GM12878 (cell line): ENCODE measurements around the gene HOXB6. TPM values are rescaled to one million over a fixed set of nuclear protein-coding genes. Genes with fewer than 3 reads are reported as not detected.

ENCODE experiments used
- ATAC-seq: fragments of 200-7000 bp; cut with Tn5 transposase; 3 replicates; pipeline ENCODE4 v1.9.1; 2020; ENCODE audit warnings: mild to moderate bottlenecking, moderate library complexity
- BruUV-seq: library from RNA; stranded (reverse); fragments of 400-500 nt; replicated peaks from 2 replicates; lab custom pipeline; 2021; lab: Mats Ljungman, UMichigan
- CTCF ChIA-PET: fragments of 300-600 bp; sonication (Branson Sonifier 250); formaldehyde crosslinking; extraction: SDS; loops from one replicate; lab custom pipeline; 2021; ENCODE audit warnings: inconsistent platforms; lab: Yijun Ruan, JAX
- POLR2A ChIA-PET: fragments of 350-600 bp; formaldehyde crosslinking; extraction: SDS; loops from one replicate; lab custom pipeline; 2021; ENCODE audit warnings: inconsistent platforms; lab: Charles Lee
- RAD21 ChIA-PET: fragments of 300-600 bp; sonication (Branson Sonifier 250); formaldehyde crosslinking; loops from one replicate; lab custom pipeline; 2023; ENCODE audit warnings: antibody characterized with exemption; ENCODE audit not compliant: unreplicated experiment; lab: Charles Lee
- SMC1A ChIA-PET: fragments of 300-600 bp; sonication (Branson Sonifier 250); formaldehyde crosslinking; loops from one replicate; lab custom pipeline; 2023; ENCODE audit not compliant: unreplicated experiment, uncharacterized antibody; lab: Charles Lee
- DNase-seq: peaks from one replicate; pipeline ENCODE4 v3.0.0-alpha.2; 2011; ENCODE audit warnings: low read depth, low spot score
- FAIRE-seq: peaks from 3 replicates; lab custom pipeline; 2011; peaks lifted over from hg19 to GRCh38; lab: Jason Lieb, UNC
- H2AFZ ChIP-seq: 2 replicates; pipeline ENCODE4 v1.6.0; 2011; ENCODE audit warnings: low read depth, low read length, control low read depth; ENCODE audit not compliant: control insufficient read depth
- H3K27ac ChIP-seq: 2 replicates; pipeline ENCODE4 v1.5.1; 2011; ENCODE audit warnings: control low read depth; ENCODE audit not compliant: control insufficient read depth, insufficient read depth
- H3K27me3 ChIP-seq, 2 experiments: replicated peaks in 1 of 2; 2 replicates each; pipeline versions ENCODE4 v1.6.0 to v1.6.1; 2011; ENCODE audit warnings: low read length in 1 of 2; ENCODE audit not compliant: control insufficient read depth in 2 of 2, insufficient read depth in 2 of 2
- H3K36me3 ChIP-seq, 2 experiments: 2 replicates each; pipeline ENCODE4 v1.5.1; 2011; ENCODE audit warnings: low read length in 1 of 2; ENCODE audit not compliant: control insufficient read depth in 2 of 2, insufficient read depth in 2 of 2
- H3K4me1 ChIP-seq: 2 replicates; pipeline ENCODE4 v1.6.1; 2011; ENCODE audit warnings: mild to moderate bottlenecking, low read length, moderate library complexity, mixed read lengths; ENCODE audit not compliant: control insufficient read depth, insufficient read depth
- H3K4me2 ChIP-seq: 2 replicates; pipeline ENCODE4 v1.6.0; 2011; ENCODE audit warnings: control low read depth; ENCODE audit not compliant: control insufficient read depth, insufficient read depth
- H3K4me3 ChIP-seq: fragments of 200-600 bp; sonication (generic); 2 replicates; pipeline ENCODE4 v1.5.1; 2016
- H3K79me2 ChIP-seq: 2 replicates; pipeline ENCODE4 v1.6.0; 2011; ENCODE audit warnings: low read length; ENCODE audit not compliant: control insufficient read depth, insufficient read depth
- H3K9ac ChIP-seq: 2 replicates; pipeline ENCODE4 v1.8.0; 2011; ENCODE audit warnings: low read length, control low read depth, mixed read lengths; ENCODE audit not compliant: control insufficient read depth, insufficient read depth
- H3K9me3 ChIP-seq: replicated peaks from 3 replicates; pipeline ENCODE4 v1.5.1; 2011; ENCODE audit warnings: mild to moderate bottlenecking, low read length; ENCODE audit not compliant: control insufficient read depth, insufficient read depth
- H4K20me1 ChIP-seq: 2 replicates; pipeline ENCODE4 v1.6.0; 2011; ENCODE audit not compliant: control insufficient read depth, insufficient read depth
- BHLHE40 ChIP-seq, 2 experiments: fragments of 450-650 bp in 1 of 2; IDR thresholded peaks; 2 replicates each; pipeline ENCODE4 v1.6.1; 2011 to 2017; ENCODE audit warnings: low read depth in 2 of 2, borderline replicate concordance in 1 of 2, improper control_type of control experiment in 1 of 2, low read length in 1 of 2, mild to moderate bottlenecking in 1 of 2
- CBFB ChIP-seq: IDR thresholded peaks from 2 replicates; pipeline ENCODE4 v1.6.1; 2016; ENCODE audit warnings: antibody characterized with exemption, low read depth
- ESRRA ChIP-seq: IDR thresholded peaks from 2 replicates; pipeline ENCODE4 v1.6.1; 2012; ENCODE audit warnings: mild to moderate bottlenecking, low read length, improper control_type of control experiment
- HCFC1 ChIP-seq: fragments of 150-350 bp; IDR thresholded peaks from 2 replicates; pipeline ENCODE4 v1.6.1; 2014; ENCODE audit warnings: low read length
- HDAC6 ChIP-seq: fragments of 200-600 bp; sonication (generic); IDR thresholded peaks from one replicate; pipeline ENCODE4 v1.8.0; 2017; ENCODE audit warnings: antibody characterized with exemption; ENCODE audit not compliant: unreplicated experiment
- LARP7 ChIP-seq: fragments of 450-650 bp; IDR thresholded peaks from 2 replicates; pipeline ENCODE4 v1.6.1; 2017; ENCODE audit warnings: mild to moderate bottlenecking
- MEF2A ChIP-seq: IDR thresholded peaks from 2 replicates; pipeline ENCODE4 v1.6.1; 2011; ENCODE audit warnings: low read depth, mild to moderate bottlenecking, low read length, moderate library complexity; ENCODE audit not compliant: insufficient read depth
- NFXL1 ChIP-seq: fragments of 450-650 bp; IDR thresholded peaks from 2 replicates; pipeline ENCODE4 v1.6.1; 2017; ENCODE audit warnings: antibody characterized with exemption, mild to moderate bottlenecking, borderline replicate concordance
- NR2C1 ChIP-seq: fragments of 450-650 bp; IDR thresholded peaks from 2 replicates; pipeline ENCODE4 v1.6.1; 2017; ENCODE audit warnings: antibody characterized with exemption, mild to moderate bottlenecking, moderate library complexity
- RAD21 ChIP-seq: IDR thresholded peaks from 2 replicates; pipeline ENCODE4 v1.6.1; 2011; ENCODE audit warnings: mild to moderate bottlenecking, low read depth, low read length, moderate library complexity; ENCODE audit not compliant: insufficient read depth
- SREBF2 ChIP-seq: IDR thresholded peaks from 2 replicates; pipeline ENCODE4 v1.6.1; 2012; ENCODE audit warnings: mild to moderate bottlenecking, low read length
- TARDBP ChIP-seq: IDR thresholded peaks from 2 replicates; pipeline ENCODE4 v1.6.1; 2016; ENCODE audit warnings: borderline replicate concordance
- WGBS: methylation state at CpG from one replicate; pipeline ENCODE4 v1.1.6; 2016; ENCODE audit warnings: low lambda C conversion rate; ENCODE audit not compliant: insufficient replicate concordance, insufficient coverage; ENCODE audit errors: missing lambda C conversion rate; 5-methylcytosine and 5-hydroxymethylcytosine counted together
- in situ Hi-C: fragments of 300-500 bp; cut with MboI; formaldehyde crosslinking; loops from 9 replicates; pipeline ENCODE4 v1.14.3; 2018; ENCODE audit warnings: mixed read lengths
- intact Hi-C: fragments of 100-400 bp; cut with micrococcal nuclease; formaldehyde crosslinking; loops from one replicate; pipeline ENCODE4 v1.14.2; 2022; ENCODE audit not compliant: unreplicated experiment
- polyA plus RNA-seq, 11 experiments: library from polyadenylated mRNA; depleted of rRNA in 4 of 11; unstranded in 6 of 11; stranded (reverse) in 5 of 11; fragments of >200 nt; fragmentation: Nextera tagmentation in 4 of 11; fragmentation: Illumina TruSeq in 1 of 11; extraction: Ambion mirVana in 4 of 11; extraction: Trizol in 1 of 11; gene quantifications; 1 replicate in 1 of 11; 2 replicates in 10 of 11; pipeline versions ENCODE4 v1.2.1 to v1.2.3, GENCODE V29; 2011 to 2016; ENCODE audit warnings: inconsistent platforms in 2 of 11, missing spikeins in 2 of 11, low read depth in 1 of 11
- total RNA-seq, 4 experiments: library from RNA; depleted of rRNA in 3 of 4; stranded (reverse); fragments of >200 nt in 3 of 4; fragmentation: Illumina TruSeq in 1 of 4; extraction: Trizol in 1 of 4; gene quantifications; 2 replicates each; pipeline versions ENCODE4 v1.2.1 to v1.2.3, GENCODE V29; 2013 to 2021

Gene HOXB6
- total and polyA plus RNA-seq, 10 of the 15 experiments (the other 5 are each of a cell fraction or from before 2014, with no cell fraction given): 0.04 to 0.51 (median 0.09) TPM; not detected in 2

GRCh38 chr17:48644159-48644558 lies 39.4 kb upstream of the HOXB6 start:
- RAD21 ChIA-PET: no interaction called here
- no peak for TF ChIP-seq TARDBP
- TF ChIP-seq LARP7: no peak
- TF ChIP-seq HCFC1: no peak
- no peak for TF ChIP-seq BHLHE40 (IDR thresholded peaks at IDR 0.05; ENCODE audit: borderline replicate concordance in 1 of 2, low read depth in 2 of 2, low read length in 1 of 2)
- no peak for TF ChIP-seq ESRRA
- no peak for TF ChIP-seq MEF2A
- SMC1A ChIA-PET: no interaction called here
- Histone ChIP-seq H3K27me3 (peaks cover 9 to 19% of the 10 kb centered on the region in 2 experiments), H3K9ac (no peak overlapping the region), H3K36me3 (no peaks in the 10 kb centered on the region), H3K9me3 (no peaks in the 10 kb centered on the region), H3K4me1 (peaks cover 7% of the 10 kb centered on the region), H4K20me1 (no peaks in the 10 kb centered on the region), H3K27ac (no peak overlapping the region), H3K4me2 (no peak overlapping the region), H3K4me3 (no peak overlapping the region), H3K79me2 (no peaks in the 10 kb centered on the region), H2AFZ (no peak overlapping the region)
- FAIRE-seq: no peak
- BruUV-seq: no TSS peak
- POLR2A ChIA-PET: no interaction called here
- ATAC-seq: no peak
- intact Hi-C loops: no loop called here
- in situ Hi-C loops: no loop called here
- whole genome bisulfite sequencing: 60% methylated on average over 1 of the region's 1 CpG
- CTCF ChIA-PET: interaction anchor here (0.6 to 1.0 kb wide), 4 partner anchors 8 to 241 kb away, joined by 3 to 5 read pairs (median 4); no protein-coding TSS in a partner anchor
- no peak for DNase-seq

- RAD21 ChIA-PET: no interaction called here
- Histone ChIP-seq H3K27me3 (peaks cover 9 to 19% of the 10 kb centered on the region in 2 experiments), H3K4me3 (no peak overlapping the region), H3K4me2 (no peak overlapping the region), H3K9ac (no peak overlapping the region), H3K4me1 (peaks cover 7% of the 10 kb centered on the region), H3K27ac (no peak overlapping the region), H3K79me2 (no peaks in the 10 kb centered on the region), H3K9me3 (no peaks in the 10 kb centered on the region), H3K36me3 (no peaks in the 10 kb centered on the region), H4K20me1 (no peaks in the 10 kb centered on the region), H2AFZ (no peak overlapping the region)
- TF ChIP-seq NR2C1: no peak
- no peak for TF ChIP-seq RAD21
- no peak for TF ChIP-seq CBFB
- no peak for TF ChIP-seq NFXL1
- no peak for TF ChIP-seq HDAC6
- TF ChIP-seq SREBF2: no peak
- in situ Hi-C loops: no loop called here
- SMC1A ChIA-PET: no interaction called here
- BruUV-seq: no TSS peak
- FAIRE-seq: no peak
- no peak for DNase-seq
- intact Hi-C loops: no loop called here
- CTCF ChIA-PET: no interaction called here
- ATAC-seq: no peak
- POLR2A ChIA-PET: no interaction called here
Measured at GRCh38 chr17:48643697-48644012, 38.9 kb upstream of the HOXB6 start.
